Suppressor macrophage treated with lipopolysaccharide for 1 hour (primary cell): ENCODE results near the gene GAPVD1.
"Not testable (repeated sequence)": the region's sequence is repeated elsewhere in the genome, so short reads cannot be mapped to it uniquely, and the experiment has no call there.

ENCODE experiments used
- DNase-seq, 3 donors: peaks; one replicate each; pipeline ENCODE4 v3.0.0-alpha.2; 2020 to 2022

GAPVD1 gene

DNA sequence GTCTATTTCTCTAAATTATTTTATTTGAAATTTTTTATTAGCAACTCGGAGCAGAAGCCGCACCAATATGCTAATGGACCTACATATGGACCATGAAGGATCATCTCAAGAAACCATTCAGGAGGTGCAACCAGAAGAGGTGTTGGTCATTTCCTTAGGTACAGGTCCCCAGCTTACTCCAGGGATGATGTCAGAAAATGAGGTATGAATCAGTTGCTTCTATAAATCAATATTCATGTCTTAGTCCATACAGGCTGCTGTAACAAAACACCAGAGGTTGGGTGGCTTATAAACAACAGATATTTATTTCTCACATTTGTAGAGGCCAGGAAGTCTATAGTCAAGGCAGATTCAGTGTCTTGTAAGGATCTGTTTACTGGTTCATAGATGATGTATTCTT is 50.8 kb downstream of the GAPVD1 start:
- DNase-seq, result no peak

DNA sequence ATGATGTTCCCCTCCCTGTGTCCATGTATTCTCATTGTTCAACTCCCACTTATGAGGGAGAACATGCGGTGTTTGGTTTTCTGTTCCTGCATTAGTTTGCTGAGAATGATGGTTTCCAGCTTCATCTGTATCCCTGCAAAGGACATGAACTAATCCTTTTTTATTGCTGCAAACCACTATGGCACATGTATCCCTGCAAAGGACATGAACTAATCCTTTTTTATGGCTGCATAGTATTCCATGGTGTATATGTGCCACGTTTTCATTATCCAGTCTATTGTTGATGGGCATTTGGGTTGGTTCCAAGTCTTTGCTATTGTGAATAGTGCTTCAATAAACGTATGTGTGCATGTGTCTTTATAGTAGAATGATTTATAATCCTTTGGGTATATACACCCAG is 54.7 kb downstream of the GAPVD1 start:
- DNase-seq, result not testable (repeated sequence)

DNA sequence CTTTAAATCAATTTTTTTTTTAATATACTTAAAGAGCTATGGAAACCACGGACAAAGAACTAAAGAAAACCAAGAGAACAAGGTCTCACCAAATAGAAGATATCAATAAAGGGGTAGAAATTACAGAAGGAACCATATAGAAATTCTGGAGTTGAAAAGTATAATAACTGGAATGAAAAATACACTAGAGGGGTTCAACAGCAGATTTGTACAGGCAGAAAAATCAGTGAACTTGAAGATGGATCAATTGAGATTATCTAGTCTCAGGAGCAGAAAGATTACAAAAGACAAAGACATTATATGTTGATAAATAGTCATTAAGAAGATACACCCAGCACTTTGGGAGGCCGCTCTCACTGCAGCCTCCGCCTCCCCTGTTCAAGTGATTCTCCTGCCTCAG is 56.1 kb downstream of the GAPVD1 start:
- DNase-seq, result no peak

DNA sequence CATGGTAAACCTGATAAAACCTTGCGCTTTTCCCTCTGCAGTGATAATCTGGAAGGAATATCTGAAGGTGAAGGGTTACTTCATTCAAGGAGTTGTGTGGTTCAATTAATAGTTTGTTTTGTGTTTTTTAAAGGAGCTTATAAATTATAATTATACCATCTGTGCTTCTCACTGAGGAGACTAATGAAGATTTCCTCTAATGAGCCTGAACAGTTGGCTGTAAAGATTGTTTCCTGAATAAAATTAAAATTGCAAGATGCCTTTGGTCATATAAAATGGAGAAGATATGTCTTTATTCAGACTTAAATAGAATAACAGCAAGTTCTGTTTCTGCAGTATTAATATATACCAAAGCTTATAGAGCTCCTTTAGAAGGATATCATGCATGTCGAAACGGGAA is 59.9 kb downstream of the GAPVD1 start:
- DNase-seq, result no peak

DNA sequence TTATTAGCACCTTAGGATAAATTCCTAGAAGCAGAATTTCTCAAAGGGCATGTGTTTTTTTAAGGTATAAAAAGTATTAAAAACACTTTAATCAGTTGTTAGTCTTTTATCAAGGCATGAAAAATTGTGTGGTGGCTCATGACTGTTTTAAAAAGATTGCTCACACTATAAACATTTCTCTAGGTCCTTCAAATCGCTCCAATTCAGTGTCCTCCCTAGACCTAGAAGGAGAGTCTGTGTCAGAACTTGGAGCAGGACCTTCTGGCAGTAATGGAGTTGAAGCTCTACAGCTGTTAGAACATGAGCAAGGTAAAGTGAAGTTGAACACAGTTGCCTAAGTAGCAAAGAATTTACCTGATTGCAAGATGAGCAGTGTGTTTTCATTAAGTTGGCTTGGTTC is 62.0 kb downstream of the GAPVD1 start:
- no peak for DNase-seq

DNA sequence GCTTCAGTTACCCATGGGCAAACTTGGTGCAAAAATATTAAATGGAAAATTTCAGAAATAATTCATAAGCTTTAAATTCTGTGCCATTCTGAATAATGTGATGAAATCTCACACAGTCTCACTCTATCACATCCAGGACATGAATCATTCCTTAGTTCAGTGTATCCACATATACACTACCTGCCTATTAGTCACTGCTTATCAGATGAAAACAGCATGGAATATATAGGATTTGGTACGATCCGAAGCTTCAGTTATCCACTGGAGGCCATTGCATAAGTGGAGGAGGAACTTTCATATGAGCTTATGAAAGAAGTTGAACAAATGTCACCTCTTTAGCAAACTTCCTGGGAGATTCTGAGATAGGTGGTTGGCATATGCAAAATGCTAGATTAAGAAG is 64.2 kb downstream of the GAPVD1 start:
- DNase-seq, result no peak

- no peak for DNase-seq
Observed at GRCh38 chr9:125329978-125330377, 68.4 kb downstream of the GAPVD1 start.

DNA sequence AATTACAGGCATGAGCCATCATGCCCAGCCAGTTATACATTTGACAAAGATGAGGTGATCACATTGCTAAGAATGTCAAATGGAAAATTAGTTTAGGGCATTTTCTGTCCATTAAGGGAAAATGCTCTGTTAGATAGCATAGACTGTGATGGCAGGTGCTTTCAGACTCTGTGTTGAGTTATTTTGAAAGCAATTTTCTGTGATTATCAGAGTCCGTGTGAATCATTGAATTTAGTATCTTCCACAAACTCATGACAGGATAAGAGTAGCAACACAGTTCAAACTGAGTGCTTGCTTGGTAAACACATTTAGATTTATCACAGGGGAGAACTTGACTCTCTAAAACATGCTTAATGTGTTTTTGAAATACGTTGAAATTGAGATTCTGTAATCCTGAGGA is 69.0 kb downstream of the GAPVD1 start:
- DNase-seq, result no peak

DNA sequence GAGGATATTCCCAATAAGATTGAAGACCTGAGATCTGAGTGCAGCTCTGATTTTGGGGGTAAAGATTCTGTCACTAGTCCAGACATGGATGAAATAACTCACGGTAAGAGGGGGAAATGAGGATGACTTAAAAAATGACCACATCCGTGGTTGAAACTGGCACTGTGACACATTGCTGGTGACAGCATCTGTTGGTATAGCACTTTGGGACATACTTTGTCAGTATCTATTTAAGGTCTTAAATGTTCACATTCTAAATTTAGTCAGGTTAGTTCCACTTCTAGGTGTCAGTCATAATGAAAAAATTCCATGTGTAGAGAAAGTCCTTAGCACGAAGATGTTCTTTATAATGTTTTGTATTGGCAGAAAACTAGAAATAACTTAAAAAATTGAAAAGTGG is 70.9 kb downstream of the GAPVD1 start:
- peak; percentile 2 to 40 (median 2) for DNase-seq

GRCh38 chr9:125337236-125337635 is 75.6 kb downstream of the GAPVD1 start:
- DNase-seq, result no peak

GRCh38 chr9:125338929-125339328 is 77.3 kb downstream of the GAPVD1 start:
- DNase-seq, result no peak

DNA sequence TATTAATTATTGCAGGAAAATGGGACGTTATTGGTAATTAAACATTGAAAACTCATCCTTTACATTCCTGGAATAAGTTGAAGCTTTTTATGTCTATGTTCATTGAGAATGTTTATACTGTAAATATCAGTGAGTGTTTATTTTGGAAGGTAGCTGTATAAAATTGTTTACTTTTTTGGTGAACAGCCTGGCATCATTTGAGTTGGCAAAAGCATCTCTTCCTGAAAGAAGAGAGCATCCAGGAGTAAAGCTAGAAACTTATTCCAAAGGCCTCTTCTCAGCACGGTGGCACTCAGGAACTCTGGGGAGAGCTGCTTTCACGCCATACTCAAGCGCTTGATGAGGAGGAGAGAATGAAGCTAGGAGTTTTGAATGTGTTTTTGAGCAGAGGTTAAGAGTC is 79.9 kb downstream of the GAPVD1 start:
- DNase-seq, result no peak

GRCh38 chr9:125343518-125344275 is 82.1 kb downstream of the GAPVD1 start:
- DNase-seq, result no peak

GRCh38 chr9:125346080-125346732 is 84.6 kb downstream of the GAPVD1 start:
- no peak for DNase-seq

DNA sequence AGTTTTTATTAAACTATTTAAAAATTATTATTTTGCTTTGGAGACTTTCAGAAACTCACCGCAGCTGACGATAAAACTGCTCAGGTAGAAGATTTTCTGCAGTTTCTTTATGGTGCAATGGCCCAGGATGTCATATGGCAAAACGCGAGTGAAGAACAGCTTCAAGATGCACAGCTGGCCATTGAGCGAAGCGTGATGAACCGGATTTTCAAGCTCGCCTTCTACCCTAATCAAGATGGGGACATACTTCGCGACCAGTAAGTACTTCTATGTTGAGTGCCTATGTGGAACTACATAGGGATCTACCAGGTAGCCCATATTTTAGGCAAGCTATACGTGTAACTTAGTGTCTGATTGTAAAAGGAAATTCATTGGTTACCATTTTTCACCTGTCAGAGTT is 94.0 kb downstream of the GAPVD1 start:
- DNase-seq, result no peak

DNA sequence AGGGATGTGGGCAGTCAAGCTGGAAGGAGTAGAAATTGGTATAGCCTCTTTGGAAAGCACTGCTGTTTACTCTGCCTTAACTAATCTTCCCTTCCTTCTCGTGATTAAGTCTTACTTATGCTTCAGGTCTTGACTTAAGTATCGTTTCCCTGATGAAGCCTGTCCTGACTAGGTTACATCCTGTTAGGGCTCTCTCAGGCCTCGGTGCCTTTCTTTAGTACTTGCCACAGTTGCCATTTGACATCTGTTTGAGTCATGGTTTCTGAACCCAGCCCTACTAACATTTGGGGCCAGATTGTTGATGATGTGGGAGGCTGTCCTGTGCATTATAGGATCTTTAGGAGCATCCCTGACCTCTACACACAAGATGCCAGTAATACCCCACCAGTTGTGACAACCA is 94.4 kb downstream of the GAPVD1 start:
- DNase-seq, result no peak

GRCh38 chr9:125359011-125359410 is 97.4 kb downstream of the GAPVD1 start:
- DNase-seq, result no peak

DNA sequence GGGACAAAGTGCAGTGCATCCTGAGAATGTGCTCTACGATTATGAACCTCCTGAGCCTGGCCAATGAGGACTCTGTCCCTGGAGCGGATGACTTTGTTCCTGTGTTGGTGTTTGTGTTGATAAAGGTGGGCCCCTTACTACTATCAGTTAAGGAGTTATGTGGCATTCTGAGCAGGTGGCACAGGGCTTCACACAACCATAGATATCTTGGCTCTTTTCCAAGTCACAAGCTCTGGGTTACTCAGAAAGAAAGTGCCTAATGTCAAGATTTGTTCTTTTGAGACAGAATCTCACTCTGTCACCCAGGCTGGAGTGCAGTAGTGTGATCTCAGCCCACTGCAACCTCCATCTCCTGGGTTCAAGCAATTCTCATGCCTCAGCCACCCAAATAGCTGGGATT is 99.0 kb downstream of the GAPVD1 start:
- DNase-seq, result no peak

DNA sequence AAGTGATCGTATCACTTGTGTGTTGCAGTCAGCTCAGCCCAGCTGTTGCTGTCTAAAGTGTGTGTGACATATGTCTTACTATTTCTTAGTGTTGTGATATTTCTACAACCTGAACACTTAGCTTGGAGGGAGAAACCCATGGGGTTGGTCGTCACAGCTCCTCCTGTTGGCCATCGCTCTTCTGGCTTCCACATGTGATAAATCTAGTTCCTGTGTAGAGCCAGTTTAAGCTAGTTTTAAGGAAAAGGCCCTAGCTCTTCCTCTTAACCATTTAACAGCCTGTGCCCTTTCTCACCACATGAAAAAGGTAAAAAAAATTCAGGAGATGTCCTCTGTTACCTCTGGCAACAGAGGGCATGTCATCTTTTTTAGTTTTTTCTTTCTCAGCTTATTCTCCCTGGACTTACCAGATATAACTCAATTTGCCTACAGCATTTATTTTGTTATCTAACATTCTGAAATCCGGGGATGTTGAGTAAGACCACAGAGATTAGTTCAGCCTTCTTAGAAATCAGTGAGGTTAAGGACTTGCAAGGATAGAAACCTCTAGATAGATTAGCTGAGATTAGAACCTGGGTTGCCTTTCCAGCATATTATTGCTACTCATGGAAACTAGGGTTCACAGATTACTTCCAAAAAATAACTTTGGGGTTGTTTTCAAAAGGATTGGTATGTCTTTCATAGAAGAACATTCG is 100.4 kb downstream of the GAPVD1 start:
- DNase-seq, result peak in 2 of 3 donors; percentile 14 to 33

GRCh38 chr9:125366676-125367075 is 105.0 kb downstream of the GAPVD1 start:
- no peak for DNase-seq

DNA sequence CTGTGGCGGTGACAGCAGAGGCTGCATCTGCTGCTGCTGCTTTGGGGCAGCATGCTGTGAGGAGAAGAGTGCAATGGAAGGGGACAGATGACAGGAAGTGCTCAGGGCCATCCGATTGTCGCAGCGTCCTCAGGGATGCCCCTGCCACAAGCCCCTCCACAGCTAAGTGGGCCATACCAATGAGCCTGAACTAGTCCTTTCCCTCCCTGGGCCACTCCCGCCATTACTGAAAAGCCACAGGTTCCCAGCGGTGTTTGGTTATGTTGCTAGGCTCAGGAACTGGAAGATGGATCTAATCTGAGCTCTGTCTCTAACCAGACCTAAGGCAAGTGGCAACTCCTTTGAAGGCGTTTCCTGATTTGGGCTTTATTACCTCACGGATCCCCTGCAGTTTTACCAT is 109.2 kb downstream of the GAPVD1 start:
- DNase-seq, result no peak

- DNase-seq, result no peak
Observed at GRCh38 chr9:125372441-125373226, 111.0 kb downstream of the GAPVD1 start.
